GM10248 (cell line): ENCODE measurements around the gene SP1.
"Not testable (repeated sequence)": the region's sequence is repeated elsewhere in the genome, so short reads cannot be mapped to it uniquely, and the experiment has no call there.

Experiments
- CTCF ChIA-PET: fragments of 300-600 bp; sonication (Branson Sonifier 250); formaldehyde crosslinking; extraction: SDS; loops from one replicate; lab custom pipeline; 2021; ENCODE audit warnings: antibody characterized with exemption; lab: Yijun Ruan, JAX
- POLR2A ChIA-PET: fragments of 350-650 bp; sonication (Branson Sonifier 250); formaldehyde crosslinking; extraction: SDS; loops from one replicate; lab custom pipeline; 2020; ENCODE audit warnings: antibody characterized with exemption; lab: Yijun Ruan, JAX
- DNase-seq: peaks from one replicate; pipeline ENCODE4 v3.0.0; 2012; ENCODE audit errors: extremely low spot score
- TF ChIP-seq, protein P1 (sequence below): IDR thresholded peaks from 2 replicates; pipeline ENCODE4 v1.5.1; 2012; ENCODE audit warnings: mild to moderate bottlenecking, low read depth; ENCODE audit errors: extremely low read depth, missing control alignments, control extremely low read depth

The SP1 gene

DNA sequence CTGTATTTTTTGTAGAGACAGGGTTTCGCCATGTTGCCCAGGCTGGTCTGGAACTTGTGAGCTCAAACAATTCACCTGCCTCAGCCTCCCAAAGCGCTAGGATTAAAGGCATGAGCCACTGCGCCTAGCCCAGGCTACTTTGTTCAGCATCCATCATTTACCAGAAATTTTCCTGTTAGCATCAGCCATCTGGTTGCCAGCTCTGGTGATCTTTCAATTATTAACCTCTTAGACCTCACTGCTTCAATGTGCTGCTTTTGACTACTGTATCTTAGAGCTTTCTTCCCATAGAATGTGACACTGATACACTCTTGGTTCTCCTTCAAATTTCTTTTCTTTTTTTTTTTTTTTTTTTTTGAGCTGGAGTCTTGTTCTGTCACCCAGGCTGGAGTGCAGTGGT lies 38.2 kb downstream of the SP1 start:
- TF ChIP-seq, protein P1, sequence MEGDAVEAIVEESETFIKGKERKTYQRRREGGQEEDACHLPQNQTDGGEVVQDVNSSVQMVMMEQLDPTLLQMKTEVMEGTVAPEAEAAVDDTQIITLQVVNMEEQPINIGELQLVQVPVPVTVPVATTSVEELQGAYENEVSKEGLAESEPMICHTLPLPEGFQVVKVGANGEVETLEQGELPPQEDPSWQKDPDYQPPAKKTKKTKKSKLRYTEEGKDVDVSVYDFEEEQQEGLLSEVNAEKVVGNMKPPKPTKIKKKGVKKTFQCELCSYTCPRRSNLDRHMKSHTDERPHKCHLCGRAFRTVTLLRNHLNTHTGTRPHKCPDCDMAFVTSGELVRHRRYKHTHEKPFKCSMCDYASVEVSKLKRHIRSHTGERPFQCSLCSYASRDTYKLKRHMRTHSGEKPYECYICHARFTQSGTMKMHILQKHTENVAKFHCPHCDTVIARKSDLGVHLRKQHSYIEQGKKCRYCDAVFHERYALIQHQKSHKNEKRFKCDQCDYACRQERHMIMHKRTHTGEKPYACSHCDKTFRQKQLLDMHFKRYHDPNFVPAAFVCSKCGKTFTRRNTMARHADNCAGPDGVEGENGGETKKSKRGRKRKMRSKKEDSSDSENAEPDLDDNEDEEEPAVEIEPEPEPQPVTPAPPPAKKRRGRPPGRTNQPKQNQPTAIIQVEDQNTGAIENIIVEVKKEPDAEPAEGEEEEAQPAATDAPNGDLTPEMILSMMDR: no peak
- CTCF ChIA-PET: interaction anchor here (1.0 to 2.7 kb wide), 8 partner anchors 8 to 206 kb away, joined by 3 to 30 read pairs (median 4); partner anchors contain the start of gene AAAS
- DNase-seq: peak; percentile 7
- POLR2A ChIA-PET: no interaction called here

DNA sequence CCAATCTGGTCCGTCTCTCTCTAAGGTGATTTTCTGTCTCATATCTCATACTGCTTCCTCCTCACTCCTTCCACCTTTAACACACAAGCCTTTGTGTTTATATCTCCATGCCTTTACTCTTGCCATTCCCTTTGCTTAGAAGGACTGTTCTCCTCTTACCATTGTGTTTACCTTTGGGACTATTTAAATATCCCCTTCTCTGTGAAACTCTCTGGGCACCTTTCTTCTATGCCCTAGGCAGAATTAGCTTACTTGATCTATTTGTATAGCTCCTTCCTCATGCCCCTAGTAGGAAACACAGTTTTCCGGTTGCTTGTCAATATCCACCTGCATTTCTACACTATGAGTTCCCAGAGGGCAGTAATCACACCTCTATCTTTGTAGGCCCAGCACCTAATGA lies 39.8 kb downstream of the SP1 start:
- CTCF ChIA-PET: interaction anchor here (0.7 to 14.6 kb wide), 8 partner anchors 30 to 99 kb away, joined by 3 to 381 read pairs (median 4); partner anchors contain the start of gene AAAS

DNA sequence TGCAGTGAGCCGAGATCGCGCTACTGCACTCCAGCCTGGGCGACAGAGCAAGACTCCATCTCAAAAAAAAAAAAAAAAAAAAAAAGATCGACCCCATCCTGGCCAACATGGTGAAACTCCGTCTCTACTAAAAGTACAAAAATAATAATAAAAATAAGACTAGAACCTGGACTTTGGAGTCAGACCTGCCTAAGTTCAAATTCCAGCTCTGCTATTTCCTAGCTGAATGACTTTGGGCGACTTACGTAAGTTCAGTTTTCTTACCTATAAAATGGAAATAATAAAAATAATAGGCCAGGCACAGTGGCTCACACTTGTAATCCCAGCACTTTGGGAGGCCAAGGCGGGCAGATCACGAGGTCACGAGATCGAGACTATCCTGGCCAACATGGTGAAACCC lies 42.3 kb downstream of the SP1 start:
- DNase-seq, POLR2A ChIA-PET: not testable (repeated sequence)
- CTCF ChIA-PET: interaction anchor here (1.3 to 14.6 kb wide), 10 partner anchors 11 to 99 kb away, joined by 5 to 381 read pairs (median 11); partner anchors contain the start of genes AAAS and SP1

More for the DNA sequence above, 39.8 kb downstream of the SP1 start:
- POLR2A ChIA-PET: no interaction called here
- TF ChIP-seq, protein P1: no peak
- peak; percentile 2 for DNase-seq

DNA sequence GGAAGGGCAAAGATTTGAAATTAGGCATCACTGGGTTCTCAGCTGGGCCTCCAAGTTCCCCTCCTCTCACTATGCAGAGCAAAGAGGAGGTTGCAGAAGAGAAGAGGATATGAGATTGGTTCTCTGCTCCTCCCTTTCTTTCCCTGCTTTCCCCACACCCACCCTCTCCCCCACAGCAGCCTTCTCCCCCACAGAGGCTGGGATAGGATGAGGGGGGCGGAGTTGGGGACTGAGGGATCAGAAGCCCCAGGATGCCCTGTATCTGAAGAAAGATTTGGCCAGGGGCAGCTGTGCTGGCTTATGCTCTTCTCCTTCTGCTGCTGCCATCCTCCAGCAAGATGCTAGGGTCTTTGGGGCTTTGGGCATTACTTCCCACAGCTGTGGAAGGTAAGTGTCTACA lies 43.6 kb downstream of the SP1 start, which contains the start of gene AMHR2:
Gene AMHR2 (plus strand): TSS at position 259 of the 400 bp plus-strand sequence. CDS start 80 bp downstream, at position 339.
- ChIA-PET CTCF (interaction anchor here (1.0 to 14.6 kb wide), 8 partner anchors 9 to 101 kb away, joined by 3 to 381 read pairs (median 4); partner anchors contain the start of gene AAAS), POLR2A (no interaction called here)
- TF ChIP-seq, protein P1: no peak
- DNase-seq: no peak

DNA sequence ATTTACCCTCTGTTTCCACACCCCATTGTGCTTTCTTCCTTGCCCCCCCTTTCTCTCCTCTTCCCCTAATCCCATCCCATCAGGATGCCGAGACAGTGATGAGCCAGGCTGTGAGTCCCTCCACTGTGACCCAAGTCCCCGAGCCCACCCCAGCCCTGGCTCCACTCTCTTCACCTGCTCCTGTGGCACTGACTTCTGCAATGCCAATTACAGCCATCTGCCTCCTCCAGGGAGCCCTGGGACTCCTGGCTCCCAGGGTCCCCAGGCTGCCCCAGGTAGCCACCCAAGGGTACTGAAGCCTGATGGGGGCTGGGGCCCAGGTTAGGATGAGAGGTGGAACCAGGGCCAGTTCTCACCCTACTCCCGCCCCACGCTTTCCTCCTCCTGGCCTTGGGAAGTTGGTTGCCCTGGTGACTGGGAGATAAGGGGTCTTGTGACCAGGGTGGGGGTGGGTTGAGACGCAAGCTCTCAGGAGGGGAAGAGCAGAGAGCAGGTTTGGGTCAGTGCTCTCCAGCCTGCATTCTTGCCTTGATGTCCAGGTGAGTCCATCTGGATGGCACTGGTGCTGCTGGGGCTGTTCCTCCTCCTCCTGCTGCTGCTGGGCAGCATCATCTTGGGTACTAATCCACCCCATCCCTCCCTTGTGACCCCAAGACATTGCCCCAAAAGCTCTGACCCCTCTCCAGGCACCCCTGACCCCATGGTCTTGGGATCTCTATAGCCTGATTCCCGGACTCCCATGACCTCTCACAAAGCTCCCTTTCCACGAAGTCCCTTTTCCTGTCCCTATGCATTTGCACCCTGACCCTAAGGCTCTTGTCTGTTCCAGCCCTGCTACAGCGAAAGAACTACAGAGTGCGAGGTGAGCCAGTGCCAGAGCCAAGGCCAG lies 44.9 kb downstream of the SP1 start:
- TF ChIP-seq, protein P1: no peak
- DNase-seq: no peak
- CTCF ChIA-PET: interaction anchor here (1.1 to 14.6 kb wide), 4 partner anchors 8 to 102 kb away, joined by 4 to 381 read pairs (median 36); partner anchors contain the start of gene AAAS
- POLR2A ChIA-PET: no interaction called here

DNA sequence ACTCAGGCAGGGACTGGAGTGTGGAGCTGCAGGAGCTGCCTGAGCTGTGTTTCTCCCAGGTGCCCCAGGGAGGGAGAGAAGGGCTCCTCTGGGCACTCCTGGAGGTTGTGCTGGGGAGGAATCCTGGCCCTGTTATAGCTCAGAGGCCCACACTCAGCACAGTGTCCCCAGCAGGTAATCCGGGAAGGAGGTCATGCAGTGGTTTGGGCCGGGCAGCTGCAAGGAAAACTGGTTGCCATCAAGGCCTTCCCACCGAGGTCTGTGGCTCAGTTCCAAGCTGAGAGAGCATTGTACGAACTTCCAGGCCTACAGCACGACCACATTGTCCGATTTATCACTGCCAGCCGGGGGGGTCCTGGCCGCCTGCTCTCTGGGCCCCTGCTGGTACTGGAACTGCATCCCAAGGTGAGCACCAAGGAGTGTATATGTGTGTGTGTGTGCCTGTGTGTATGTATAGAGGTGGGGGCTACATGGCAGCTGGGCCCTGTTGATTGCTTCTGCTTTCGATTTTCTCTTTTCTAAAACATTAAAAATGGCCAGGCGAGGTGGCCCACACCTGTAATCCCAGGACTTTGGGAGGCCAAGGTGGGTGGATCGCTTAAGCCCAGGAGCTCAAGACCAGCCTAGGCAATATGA lies 45.7 kb downstream of the SP1 start:
- no peak for DNase-seq
- CTCF ChIA-PET: interaction anchor here (0.6 to 14.6 kb wide), 4 partner anchors 8 to 103 kb away, joined by 3 to 381 read pairs (median 36); partner anchors contain the start of gene AAAS
- POLR2A ChIA-PET: no interaction called here
- TF ChIP-seq, protein P1: no peak
